G401 (cell line): ENCODE results near the gene CLBA1. TPM values are rescaled to one million over a fixed set of nuclear protein-coding genes. Genes with fewer than 3 reads are reported as not detected.
"Not testable (repeated sequence)": the region's sequence is repeated elsewhere in the genome, so short reads cannot be mapped to it uniquely, and the experiment has no call there.

Source experiments
- DNase-seq: peaks from one replicate; pipeline ENCODE4 v3.0.0-alpha.2; 2015; ENCODE audit warnings: low spot score
- in situ Hi-C: cut with HindIII; loops from 2 replicates; pipeline ENCODE4 v1.10.0; 2016; ENCODE audit warnings: low sequenced_read_pairs, mixed read lengths
- total RNA-seq: library from RNA; depleted of rRNA; stranded (reverse); fragments of >200 nt; shearing (Covaris generic); gene quantifications from 2 replicates; pipeline ENCODE4 v1.2.3, GENCODE V29; 2014

CLBA1 gene
- total RNA-seq, 1 experiment from 2014 or later, result 18.0 TPM

DNA sequence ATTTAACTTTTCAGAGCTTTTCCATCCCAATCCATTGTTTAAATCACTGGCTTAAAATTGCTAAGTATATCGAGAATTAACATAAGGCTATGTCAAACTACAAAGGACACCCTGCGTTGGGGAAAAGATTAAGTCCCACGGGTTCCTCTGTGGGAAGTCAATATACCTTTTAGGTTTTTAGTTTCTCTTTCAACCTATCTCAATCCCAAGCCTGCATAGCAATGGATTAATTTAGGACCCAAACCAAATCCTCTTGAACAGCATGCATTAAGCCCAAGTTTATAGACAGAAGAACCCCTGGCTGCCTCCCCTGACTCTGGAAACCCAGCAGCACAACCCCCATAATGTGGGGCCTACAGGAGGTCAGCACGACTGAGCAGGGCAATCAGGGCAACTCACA is 29.0 kb downstream of the CLBA1 start:
- in situ Hi-C loops, result no loop called here

DNA sequence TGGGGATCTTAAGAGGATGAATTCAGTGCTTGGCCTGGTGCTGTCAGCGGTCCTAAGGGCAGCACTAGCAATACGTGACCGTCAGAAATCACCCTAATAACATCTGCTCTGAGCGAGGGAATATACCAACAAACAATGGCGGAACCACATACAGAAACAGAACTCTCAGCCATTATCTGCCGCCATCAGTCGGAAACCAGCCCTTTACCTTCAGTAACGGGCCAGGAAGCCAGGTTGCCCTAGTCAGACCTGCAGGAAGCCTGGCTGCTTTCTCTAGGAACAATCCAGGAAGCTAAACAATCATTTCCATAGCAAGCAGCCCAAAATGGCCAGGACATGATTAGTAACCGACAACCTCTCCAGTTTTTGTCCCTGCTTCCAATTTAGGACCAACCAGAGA is 29.7 kb downstream of the CLBA1 start:
- DNase-seq, result no peak

More for the DNA sequence above, 29.0 kb downstream of the CLBA1 start:
- no peak for DNase-seq

DNA sequence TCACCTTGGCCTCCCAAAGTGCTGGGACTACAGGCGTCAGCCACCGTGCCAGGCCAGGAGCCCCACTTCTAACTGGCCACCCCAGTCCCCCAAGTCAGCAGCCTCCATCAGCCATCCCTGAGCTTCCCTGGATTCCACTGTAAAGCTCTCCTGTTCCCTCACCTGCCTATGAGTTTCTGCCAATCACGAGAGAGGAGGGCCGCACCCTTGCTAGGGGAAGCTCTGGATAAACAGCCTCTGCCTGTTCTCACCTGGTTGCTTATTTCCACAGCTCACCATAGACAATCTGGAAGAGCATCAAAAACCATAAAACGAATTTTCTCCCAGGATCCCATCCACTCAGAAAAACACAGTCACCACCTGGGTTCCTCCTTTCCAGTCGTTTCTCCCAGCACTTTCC is 30.3 kb downstream of the CLBA1 start:
- in situ Hi-C loops, result no loop called here
- DNase-seq, result no peak

More for the DNA sequence above, 29.7 kb downstream of the CLBA1 start:
- in situ Hi-C loops, result no loop called here

DNA sequence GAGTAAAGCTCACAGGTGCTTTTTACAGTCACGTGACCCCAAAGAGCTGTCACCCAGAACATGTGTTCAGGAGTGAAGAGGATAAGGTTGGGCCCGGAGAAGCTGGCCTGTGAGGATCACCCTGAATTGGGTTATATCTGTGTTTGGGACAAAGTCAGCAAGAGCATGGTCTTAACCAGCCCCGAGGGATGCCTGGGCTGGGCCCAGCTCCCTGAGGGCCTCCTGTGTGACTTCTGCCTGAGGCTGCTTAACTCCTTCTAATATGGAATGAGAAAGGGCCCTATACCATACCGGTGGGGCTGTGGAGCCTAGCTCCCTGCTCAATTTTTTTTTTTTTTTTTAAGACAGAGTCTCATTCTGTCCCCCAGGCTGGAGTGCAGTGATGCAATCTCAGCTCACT is 32.8 kb downstream of the CLBA1 start:
- in situ Hi-C loops, result no loop called here
- no peak for DNase-seq

DNA sequence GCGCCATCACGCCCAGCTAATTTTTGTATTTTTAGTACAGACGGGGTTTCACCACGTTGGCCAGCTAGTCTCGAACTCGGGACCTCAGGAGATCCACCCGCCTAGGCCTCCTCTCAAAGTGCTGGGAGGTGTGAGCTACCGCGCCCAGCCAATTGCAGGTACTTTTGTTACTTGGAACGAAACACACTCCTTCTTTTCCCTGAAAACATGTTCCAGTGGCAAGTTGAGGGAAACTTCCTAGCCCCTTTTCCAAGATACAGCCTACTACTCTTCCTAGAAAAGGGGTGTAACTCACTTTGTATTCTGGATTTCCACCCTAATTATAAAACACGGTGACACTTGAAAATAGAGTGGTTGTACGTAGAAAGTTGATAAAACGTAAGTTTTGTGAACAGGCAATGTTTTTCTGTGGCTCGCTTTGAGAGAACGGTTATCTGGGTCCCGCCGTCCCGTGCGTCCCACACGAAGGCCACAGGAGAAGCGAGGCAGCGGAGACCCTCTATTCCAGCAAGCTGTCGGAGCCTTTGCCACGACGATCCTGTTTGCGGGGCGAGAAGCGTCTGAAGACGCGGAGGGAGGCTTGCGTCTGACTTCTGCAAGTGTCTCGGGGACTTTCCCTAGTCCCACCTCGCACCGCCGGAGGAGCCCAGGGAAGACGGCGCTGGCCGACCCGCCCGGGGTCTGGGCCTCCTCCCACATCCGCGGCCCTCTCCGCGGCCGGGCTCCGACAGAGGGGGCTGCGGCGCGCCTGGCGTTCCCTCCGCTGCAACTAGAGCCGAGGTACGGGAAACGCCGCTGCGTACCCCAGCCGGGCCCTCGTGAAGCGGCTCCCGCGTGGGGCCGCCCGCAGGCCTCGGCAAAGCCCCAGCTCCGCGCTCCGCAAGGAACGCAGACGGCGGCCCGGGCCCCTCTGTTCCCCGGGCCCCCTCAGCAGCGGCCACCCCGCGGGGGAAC is 34.5 kb downstream of the CLBA1 start:
- in situ Hi-C loops, result no loop called here
- no peak for DNase-seq

DNA sequence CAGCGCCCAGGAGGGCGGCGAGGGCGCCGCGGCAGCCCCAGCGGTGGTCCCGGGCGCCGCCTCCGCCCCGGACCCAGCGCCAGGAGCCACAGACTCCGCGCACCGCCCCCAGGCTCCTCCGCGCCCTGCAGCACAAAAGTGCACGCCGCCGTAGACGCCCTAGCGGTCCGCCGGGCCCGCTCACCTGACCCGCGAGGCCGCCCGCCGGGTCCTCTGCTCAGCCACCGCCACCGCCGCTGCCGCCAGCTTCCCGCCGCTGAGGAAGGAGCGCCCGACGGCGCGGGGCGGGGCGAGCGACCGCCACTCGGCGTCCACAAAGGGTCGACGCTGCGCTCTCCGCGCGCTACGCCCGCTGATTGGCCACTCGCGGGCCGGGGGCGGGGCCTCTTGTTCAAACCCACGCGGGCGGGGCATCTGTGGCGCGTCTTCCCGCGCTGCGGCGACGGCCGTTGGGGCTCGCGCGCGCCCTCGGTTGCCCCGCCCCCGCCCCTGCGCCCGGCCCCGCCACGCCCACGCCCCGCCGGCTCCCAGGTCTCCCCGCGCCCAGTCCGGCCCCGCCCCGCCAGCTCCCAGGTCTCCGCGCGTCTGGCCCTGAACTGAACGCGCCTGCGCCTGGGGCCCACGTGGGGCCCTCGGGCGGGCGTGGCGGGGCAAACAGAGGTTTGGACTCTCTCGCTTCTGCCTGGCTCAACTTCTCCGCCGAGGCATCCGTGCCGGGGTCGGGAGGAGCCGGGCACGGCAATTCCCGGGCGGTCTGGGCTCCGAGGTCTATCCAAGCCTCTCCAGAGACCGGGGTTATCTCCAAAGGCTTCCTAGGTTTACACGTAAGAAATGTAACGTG is 35.4 kb downstream of the CLBA1 start, which contains the start of gene CDCA4:
CDCA4 (minus strand) TSS at position 269 of the 841 bp plus-strand sequence. CDS start 9,154 bp downstream, outside the sequence.
- DNase-seq, result peak; percentile 97
- in situ Hi-C loops, result no loop called here

DNA sequence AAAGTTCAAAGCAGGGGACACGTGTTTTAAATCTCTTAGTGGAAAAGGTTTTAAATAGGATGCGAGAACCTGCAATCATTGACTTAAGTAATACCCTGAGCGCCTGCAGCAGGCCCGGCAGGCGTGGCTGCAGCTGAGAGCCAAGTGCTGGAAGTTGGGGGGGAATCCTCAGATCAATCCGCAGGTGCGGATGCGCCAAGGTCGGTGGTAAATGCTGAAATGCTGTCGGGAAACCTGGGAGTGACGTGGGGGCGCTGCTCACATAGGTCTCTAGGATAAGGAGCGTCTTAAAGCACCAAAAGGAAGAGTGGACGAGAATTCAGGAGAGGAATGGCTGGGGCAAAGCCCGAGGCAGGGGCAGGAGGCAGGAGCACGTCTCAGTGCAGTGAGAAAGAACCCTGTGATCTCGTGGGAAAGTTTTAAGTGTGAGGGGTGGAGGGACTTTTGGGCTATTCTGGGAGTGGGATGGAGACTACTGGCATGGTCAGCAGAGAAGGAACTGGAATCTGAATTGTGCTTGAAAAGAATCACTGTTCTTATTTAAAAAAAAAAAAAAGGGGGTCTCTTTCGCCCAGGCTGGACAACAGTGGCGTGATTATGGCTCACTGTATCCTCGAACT is 36.2 kb downstream of the CLBA1 start:
- in situ Hi-C loops, result no loop called here
- no peak for DNase-seq

DNA sequence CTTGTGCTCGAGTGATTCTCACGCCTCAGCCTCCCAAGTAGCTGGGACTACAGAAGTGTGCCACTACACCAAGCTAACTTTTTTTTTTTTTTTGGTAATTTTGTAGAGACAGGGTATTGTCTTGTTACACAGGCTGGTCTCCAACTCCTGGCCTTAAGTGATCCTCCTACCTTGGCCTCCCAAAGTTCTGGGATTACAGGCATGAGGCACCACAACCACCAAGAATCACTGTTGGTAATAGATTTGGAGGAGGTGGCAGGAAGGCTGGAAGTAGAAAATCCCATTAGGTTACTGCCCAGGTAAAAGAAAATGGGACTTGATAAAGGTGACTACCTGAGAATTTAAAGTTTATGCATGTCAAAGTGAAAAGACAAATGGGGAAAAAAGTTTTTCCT is 36.7 kb downstream of the CLBA1 start:
- no peak for DNase-seq
- in situ Hi-C loops, result no loop called here

DNA sequence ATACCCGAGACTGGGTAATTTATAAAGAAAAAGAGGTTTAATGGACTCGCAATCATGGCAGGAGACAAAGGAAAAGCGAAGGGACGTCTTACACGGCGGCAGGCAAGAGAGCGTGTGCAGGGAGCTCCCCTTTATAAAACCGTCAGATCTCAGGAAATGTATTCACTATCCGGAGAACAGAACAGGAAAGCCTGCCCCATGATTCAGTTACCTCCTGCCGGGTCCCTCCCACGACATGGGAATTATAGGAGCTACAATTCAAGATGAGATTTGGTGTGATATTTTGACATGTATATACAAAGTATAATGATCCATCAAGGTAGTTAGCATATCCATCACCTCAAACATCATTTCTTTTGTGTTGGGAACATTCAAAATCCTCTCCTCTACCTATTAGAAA is 37.6 kb downstream of the CLBA1 start:
- DNase-seq, result no peak
- in situ Hi-C loops, result no loop called here

DNA sequence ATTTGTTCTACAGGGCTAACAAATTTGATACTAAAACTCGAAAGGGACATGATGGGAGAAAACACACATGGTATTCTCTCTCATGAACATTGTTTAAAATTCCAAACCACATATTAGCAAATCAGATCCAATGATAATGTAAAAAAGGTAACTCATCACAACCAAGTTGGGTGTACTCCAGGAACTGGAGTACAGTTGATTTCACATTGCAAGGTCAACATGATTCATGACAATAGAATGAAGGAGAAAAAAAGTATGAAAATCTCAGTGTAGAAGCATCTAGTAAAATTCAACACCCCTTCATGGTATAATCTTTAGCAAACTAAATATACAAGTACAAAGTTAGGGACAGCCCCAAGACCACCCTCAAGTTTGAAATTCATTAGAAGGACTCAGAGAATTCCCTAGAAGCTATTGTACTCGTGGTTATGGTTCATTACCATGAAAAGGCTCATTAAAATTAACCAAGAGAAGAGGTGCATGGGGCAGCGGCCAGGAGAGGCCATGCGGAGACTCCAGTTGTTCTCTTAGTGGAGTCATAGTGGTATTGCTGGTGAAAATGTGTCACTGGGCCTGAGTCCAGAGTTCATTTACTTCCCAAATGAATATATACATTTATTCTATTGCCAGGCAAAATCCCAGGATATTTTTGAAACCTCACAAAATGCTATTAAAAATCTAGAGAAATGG is 38.3 kb downstream of the CLBA1 start:
- in situ Hi-C loops, result no loop called here

DNA sequence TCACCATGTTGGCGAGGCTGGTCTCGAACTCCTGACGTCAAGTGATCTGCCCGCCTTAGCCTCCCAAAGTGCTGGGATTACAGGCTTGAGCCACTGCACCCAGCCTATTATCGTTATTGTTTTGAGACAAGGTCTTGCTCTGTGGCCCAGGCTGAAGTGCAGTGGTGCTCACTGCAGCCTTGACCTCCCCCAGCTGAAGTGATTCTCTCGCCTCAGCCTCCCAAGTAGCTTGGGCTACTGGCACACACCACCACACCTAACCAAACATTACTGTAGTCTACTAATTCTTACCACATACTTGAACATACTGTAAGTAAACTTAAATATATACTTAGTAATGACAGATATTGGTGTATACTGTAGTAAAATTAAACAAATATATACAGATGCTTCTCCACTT is 39.8 kb downstream of the CLBA1 start:
- no peak for DNase-seq
- in situ Hi-C loops, result no loop called here

More for the DNA sequence above, 38.3 kb downstream of the CLBA1 start:
- no peak for DNase-seq

DNA sequence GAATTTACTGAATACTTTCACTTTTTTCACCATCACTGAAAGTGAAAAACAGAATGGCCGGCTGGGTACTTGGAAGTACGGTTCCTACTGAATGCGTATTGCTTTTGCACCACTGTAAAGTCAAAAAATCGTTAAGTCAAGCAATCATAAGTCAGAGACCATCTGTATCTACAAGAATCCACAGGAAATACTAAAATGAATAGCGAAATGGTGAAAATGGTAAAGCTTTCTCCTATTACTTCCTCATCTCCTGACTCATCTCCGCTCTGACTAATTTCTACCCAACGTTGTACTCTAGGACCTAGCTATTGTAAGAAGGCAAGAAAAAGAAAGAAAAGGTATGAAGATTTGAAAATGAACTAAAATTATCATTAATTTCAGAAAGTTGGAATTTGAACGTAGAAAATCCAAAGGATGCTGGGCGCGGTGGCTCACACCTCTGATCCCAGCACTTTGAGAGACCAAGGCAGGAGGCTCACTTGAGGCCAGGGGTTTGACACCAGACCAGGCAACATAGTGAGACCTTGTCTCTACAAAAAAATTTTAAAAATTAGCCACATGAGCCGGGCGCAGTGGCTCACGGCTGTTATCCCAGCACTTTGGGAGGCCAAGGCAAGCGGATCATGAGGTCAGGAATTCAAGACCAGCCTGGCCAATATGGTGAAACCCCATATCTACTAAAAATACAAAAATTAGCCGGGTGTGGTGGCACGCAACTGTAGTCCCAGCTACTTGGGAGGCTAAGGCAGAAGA is 40.6 kb downstream of the CLBA1 start:
- in situ Hi-C loops, result no loop called here
- DNase-seq, result no peak

DNA sequence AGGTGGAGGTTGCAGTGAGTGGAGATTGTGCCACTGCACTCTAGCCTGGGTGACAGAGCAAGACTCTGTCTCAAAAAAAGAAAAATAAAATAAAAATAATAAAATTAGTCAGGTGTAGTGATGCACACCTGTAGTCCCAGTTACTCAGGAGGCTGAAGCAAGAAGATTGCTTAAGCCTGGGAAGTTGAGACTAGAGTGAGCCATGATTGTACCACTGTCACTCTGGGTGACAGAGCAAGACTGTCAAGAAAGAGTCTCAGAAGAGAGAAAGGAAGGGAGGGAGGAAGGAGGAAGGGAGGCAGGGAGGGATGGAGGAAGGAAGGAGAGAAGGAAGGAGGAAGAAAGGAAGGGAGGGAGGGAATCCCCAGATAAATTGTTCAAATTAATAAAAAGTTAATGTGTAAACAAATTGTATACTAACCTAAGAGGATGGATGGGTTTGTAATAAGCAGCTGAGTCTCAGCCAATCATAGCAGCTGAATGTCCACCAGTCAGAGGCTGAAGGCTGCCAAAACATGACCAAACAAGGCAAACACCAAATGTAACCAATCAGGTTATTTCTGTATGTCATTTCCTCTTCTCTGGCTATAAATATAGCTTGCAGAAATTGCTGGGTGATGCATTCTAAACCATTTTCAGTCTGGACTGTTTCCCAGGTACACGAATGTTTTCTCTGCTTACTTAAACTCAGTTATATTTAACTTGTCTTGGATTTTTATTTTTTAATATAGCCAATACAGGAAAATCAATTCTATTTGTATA is 41.4 kb downstream of the CLBA1 start:
- in situ Hi-C loops, result no loop called here
- no peak for DNase-seq

DNA sequence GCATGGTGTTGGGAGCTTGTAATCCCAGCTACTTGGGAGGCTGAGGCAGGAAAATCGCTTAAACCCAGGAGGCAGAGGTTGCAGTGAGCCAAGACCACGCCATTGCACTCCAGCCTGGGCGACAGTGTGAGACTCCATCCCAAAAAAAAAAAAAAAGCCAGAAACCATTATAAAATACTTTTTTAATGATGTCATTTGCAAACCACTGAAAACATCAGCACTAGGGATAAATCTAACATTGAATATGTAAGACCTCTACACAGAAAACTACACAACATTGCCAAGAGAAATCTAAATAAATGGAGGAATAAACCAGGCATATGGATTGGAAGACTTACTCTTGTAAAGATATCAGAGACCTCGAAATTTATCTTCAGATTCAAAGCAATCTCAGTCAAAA is 42.1 kb downstream of the CLBA1 start:
- DNase-seq, in situ Hi-C loops: not testable (repeated sequence)

DNA sequence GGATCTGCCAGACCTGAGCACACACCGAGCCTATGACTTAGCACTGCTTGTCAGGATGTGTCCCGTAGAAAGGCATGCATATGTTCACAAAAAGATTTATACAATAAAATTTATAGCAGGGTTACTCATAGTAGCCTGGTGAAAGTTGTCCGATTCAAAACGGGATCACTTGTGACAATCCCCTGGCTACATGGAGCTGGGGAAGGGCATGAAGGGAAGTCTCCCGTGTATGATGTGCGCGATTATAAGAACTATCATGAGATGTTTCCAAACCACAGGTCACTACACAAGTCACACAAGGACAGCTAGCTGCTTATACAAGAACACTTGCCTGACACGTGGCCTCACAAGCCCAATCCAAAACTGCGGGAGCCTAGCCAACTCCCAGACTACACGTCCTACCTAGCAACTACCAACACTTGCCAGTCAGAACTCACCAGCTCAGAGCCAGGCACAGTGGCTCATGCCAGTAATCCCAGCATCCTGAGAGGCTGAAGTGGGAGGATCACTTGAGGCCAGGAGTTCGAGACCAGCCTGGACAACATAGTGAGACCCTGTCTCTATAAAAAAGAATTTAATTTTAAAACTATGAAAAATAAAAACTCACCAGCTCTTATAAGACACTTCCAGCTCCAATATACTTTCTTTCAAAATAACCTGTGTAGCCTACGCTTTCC is 42.8 kb downstream of the CLBA1 start:
- DNase-seq, result no peak
- in situ Hi-C loops, result no loop called here

DNA sequence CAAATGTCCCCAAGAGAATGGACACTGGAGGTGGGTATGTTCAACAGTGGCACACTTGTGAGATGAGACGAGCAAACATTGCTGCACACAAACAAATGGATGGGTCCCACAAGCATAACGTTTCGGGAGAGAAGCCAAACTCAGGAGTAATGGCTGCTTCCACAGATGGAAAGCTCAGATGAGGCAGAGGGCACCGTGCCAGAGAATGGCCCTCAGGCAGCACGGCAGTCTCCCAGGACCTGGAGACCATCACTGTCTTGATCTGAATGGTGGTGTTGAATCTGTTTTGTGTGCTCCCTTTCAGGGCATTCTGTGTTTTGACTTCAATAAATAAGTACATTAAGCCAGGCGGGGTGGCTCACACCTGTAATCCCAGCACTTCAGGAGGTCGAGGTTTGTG is 43.8 kb downstream of the CLBA1 start:
- DNase-seq, result no peak
- in situ Hi-C loops, result no loop called here

DNA sequence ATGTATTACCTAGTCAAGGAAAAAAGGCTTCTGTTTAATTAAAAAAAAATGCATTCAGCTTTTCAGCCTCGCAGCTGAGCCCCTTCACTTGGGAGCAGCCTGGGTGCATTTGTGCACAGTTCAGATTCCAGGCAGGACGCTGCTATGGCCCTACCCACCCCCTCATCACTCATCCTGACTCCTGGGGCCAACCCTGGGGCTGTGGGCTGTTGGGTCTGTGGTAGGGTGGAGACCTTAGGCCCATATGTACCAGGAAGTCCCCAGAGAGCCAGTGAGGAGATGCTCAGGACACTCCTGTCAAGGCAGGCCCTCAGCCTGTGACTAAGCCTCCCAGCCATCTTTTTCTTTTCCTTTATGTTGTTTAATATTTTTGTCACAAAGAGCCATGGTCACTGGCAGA is 44.6 kb downstream of the CLBA1 start:
- DNase-seq, result no peak
- in situ Hi-C loops, result no loop called here
